DMS114 treated with DMSO at 0.1 percent for 48 hours (cell line): ENCODE measurements around the gene KLHL10.

Experiments
- DNase-seq: peaks from one replicate; lab custom pipeline; 2025; ENCODE audit not compliant: unreplicated experiment; lab: John Stamatoyannopoulos, UW

KLHL10 gene

DNA sequence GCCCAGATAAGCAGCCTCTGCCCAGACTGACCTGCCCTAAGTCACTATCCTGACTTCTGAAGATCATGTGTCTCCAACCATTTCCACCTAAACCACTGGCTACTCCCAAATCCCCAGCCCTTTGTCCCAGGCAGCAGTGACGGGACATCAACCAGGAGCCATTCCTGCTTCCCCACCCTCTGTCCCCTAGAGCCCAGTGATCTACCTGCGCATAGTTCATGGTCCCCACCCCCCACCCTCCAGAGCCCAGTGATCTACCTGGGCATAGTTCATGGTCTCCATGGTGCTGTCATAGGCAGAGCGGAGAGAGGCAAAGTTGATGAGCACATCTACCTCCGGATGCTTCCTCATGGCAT, 54.4 kb downstream of the KLHL10 start:
- DNase-seq: no peak

DNA sequence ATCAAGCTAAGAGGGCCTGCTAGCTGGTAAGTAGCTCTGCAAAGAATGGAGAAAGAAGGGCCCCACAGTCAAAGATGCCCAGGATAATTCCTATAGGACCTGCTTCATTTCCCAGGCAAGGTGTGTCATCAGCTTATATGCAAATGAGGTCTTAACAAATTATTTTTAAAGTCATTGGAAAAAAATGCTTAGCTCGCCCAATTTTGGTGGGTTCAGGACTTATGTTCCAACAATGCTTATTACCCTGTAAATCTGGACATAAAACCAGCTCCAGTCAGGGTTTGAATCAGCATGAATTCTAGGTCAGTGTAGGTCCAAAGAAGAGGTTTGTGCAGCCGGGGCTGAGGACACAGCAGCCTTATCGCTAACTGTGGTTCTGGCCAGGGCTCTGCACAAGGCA, 55.8 kb downstream of the KLHL10 start:
- DNase-seq: no peak

DNA sequence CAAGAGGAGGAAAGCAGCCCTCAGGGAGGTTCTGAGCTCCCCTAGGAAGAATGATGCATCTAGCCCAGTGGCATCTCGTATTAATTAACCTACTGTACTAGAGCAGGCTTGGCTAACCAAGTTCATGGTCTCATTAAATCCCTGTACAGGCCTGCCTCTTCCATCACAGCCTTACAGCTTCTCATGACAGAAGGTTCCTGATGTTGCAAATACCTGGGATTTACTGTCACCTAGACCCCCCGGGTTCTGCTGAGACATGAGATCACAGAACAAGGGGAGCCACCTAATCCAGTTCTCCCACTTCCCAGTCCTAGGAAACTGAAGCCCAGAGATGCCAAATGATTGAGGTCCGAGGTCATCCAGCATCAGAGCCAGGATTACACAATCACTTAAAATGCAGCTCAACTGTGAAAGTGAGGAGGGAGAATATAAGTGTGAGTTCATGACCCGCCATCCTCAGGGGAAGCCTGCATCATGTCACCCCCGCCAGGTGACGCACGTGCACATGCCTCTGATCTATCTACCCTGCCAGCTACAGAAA, 57.2 kb downstream of the KLHL10 start:
- DNase-seq: no peak

DNA sequence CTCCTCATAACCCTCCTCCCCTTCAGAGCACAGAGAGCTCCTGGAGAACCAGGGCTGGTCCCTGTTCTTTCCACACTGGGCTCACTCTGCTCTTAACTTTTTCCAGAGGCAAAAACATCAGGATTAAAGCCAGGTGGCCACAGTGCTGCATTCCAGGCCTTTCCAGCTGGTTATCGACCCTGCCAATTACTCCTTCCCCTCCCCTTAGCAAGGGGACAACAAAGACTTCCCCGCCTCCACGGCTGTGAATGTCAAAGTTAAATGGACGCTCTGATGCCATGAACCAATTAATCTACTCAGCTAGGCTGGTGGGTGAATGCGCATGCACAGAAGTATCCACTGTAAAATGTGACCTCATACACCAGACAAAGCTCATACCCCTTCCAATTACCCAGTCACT, 58.0 kb downstream of the KLHL10 start:
- no peak for DNase-seq

DNA sequence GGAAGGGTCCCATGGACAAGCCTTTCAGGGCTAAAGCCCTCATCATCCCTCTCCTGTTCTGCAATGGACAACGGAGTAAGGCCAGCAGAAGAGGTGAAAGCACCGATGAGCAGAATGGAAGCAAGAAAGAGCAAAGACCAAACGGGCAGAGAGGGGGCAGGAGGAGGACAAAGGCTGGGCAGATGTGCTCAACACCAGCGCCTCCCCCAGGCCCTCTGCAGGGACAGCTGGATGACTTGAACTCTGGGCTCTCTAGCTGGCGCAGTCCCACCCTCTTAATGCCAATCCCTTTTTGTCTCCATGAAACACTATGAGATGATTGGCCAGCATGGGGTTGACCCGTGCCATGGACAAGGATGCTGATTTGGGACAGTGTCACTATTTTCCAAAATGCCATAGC, 59.1 kb downstream of the KLHL10 start:
- DNase-seq: no peak
